Prostate gland (tissue), 2 donors: ENCODE data around the gene MANSC1. TPM values are rescaled to one million over a fixed set of nuclear protein-coding genes. Genes with fewer than 3 reads are reported as not detected.
A peak's percentile ranks its signal among the peaks of the same experiment; 100 is the strongest.

Experiments used
- DNase-seq: peaks from one replicate; pipeline ENCODE4 v3.0.0-alpha.2; 2019; ENCODE audit warnings: low spot score
- H3K27ac ChIP-seq, 2 donors: fragments of 200-600 bp; sonication (generic); 2 replicates each; pipeline ENCODE4 v1.5.1; 2017 to 2019
- H3K27me3 ChIP-seq: fragments of 200-600 bp; sonication (generic); replicated peaks from 2 replicates; pipeline ENCODE4 v1.5.1; 2019; ENCODE audit not compliant: insufficient read depth
- H3K36me3 ChIP-seq, 2 donors: fragments of 200-600 bp; sonication (generic); 1 replicate in 1 of 2; 2 replicates in 1 of 2; pipeline versions ENCODE4 v1.5.1 to v1.8.1; 2017 to 2019
- H3K4me1 ChIP-seq: fragments of 200-600 bp; sonication (generic); replicated peaks from 2 replicates; pipeline ENCODE4 v1.5.1; 2019
- H3K4me3 ChIP-seq, 2 donors: fragments of 200-600 bp; sonication (generic); 2 replicates each; pipeline ENCODE4 v1.5.1; 2017 to 2019
- H3K9me3 ChIP-seq: fragments of 200-600 bp; sonication (generic); 2 replicates; pipeline ENCODE4 v1.5.1; 2017
- POLR2A ChIP-seq: fragments of 450-650 bp; IDR thresholded peaks from one replicate; pipeline ENCODE4 v1.6.1; 2016; ENCODE audit warnings: antibody characterized with exemption, mild to moderate bottlenecking
- POLR2AphosphoS5 ChIP-seq: sonication (generic); formaldehyde crosslinking; IDR thresholded peaks from one replicate; pipeline ENCODE4 v1.6.1; 2017; ENCODE audit warnings: antibody characterized with exemption
- WGBS: methylation state at CpG from one replicate; pipeline ENCODE4 v1.1.5; 2018; 5-methylcytosine and 5-hydroxymethylcytosine counted together
- intact Hi-C: fragments of 100-400 bp; cut with DNase I; formaldehyde crosslinking; loops from one replicate; pipeline ENCODE4 v1.14.2; 2022
- total RNA-seq, 2 donors: library from RNA; depleted of rRNA; stranded (reverse); fragments of >200 nt; gene quantifications; one replicate each; pipeline ENCODE4 v1.1.0, GENCODE V29; 2016
- TF ChIP-seq, protein P1 (sequence below), 4 experiments: fragments of 200-600 bp in 2 of 4; fragments of 450-650 bp in 2 of 4; sonication (generic) in 2 of 4; IDR thresholded peaks; 1 replicate in 3 of 4; 2 replicates in 1 of 4; pipeline ENCODE4 v1.5.1; 2016 to 2019; ENCODE audit warnings: antibody characterized with exemption in 4 of 4, mild to moderate bottlenecking in 2 of 4, moderate library complexity in 2 of 4

Gene MANSC1
- total RNA-seq, 2 donors from 2014 or later = 28.9 to 33.2 TPM

DNA sequence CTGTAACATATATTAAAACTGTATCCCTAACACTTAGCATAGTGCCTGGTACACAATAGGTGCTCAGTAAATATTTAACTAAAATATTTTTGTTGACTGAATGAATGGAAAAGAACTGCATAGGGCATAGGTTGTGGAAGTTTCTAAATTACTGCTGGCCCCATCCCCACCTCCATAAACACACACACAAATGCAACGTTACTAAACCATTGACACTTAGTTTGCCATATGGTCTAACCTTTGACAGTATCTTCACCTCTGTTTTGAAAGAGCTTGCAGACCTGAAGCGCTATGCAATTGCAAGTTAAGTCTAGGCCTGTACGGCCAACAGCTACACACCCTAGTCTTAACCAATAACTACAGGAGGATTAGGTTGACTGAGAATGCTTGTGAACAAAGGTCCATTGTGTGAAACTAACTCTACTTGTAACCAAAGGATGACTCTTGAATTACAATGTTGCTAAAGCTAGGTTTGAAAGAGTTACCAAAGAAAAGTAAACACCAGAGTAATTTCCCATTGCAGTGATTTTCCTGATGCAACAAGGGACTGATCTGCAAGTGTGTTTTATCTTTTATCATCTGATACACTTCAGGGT is 924 bp upstream of the MANSC1 start:
- intact Hi-C loops = no loop called here
- Histone ChIP-seq H3K9me3 (no peaks in the 10 kb centered on the region), H3K36me3 (no peaks in the 10 kb centered on the region), H3K4me1 (no peaks in the 10 kb centered on the region), H3K27me3 (no peaks in the 10 kb centered on the region), H3K4me3 (no peak overlapping the region), H3K27ac (peak overlapping the region; percentile 79)
- no peak for DNase-seq
- TF ChIP-seq, protein P1, sequence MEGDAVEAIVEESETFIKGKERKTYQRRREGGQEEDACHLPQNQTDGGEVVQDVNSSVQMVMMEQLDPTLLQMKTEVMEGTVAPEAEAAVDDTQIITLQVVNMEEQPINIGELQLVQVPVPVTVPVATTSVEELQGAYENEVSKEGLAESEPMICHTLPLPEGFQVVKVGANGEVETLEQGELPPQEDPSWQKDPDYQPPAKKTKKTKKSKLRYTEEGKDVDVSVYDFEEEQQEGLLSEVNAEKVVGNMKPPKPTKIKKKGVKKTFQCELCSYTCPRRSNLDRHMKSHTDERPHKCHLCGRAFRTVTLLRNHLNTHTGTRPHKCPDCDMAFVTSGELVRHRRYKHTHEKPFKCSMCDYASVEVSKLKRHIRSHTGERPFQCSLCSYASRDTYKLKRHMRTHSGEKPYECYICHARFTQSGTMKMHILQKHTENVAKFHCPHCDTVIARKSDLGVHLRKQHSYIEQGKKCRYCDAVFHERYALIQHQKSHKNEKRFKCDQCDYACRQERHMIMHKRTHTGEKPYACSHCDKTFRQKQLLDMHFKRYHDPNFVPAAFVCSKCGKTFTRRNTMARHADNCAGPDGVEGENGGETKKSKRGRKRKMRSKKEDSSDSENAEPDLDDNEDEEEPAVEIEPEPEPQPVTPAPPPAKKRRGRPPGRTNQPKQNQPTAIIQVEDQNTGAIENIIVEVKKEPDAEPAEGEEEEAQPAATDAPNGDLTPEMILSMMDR (IDR thresholded peaks at IDR 0.05) = no peak
- 44% methylated on average over 3 of the region's 3 CpGs for WGBS

DNA sequence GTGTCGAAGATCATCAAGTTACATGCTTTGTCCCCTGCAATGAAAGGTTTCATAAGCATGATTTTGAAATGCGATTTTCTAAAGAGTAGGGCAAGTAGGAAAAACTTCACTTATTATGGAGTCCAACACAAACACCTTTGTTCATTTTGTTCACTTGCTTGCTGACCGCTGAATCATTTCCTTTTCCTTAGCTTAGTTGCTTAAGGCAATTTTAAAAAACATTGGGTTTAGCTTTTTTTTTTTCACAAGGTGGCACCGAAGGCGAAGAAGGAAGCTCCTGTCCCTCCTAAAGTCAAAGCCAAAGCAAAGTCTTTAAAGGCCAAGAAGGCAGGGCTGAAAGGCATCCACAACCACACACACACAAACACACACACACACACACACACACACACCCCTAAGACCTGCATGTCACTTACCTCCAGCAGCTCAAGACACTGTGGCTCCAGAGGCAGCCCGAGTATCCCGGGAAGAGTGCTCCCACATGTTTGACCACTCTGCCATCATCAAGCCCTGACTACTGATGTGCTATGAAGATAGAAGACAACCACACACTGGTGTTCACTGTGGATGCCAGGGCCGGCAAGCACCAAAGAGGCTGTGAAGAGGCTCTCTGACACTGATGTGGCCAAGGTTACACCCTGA is 11.4 kb downstream of the MANSC1 start:
- Histone ChIP-seq H3K27ac (peak overlapping the region; percentile 19 to 44), H3K36me3 (no peaks in the 10 kb centered on the region), H3K4me3 (no peak overlapping the region), H3K27me3 (no peaks in the 10 kb centered on the region), H3K9me3 (no peaks in the 10 kb centered on the region), H3K4me1 (peaks cover 2% of the 10 kb centered on the region)
- DNase-seq = no peak
- TF ChIP-seq, protein P1 (IDR thresholded peaks at IDR 0.05) = no peak
- TF ChIP-seq POLR2AphosphoS5 = peak; percentile 12
- WGBS = 48% methylated on average over 8 of the region's 8 CpGs
- intact Hi-C loops = loop anchor here (10.0 kb wide), 1 partner anchor 694 kb away; the partner anchor contains the start of gene ETV6

DNA sequence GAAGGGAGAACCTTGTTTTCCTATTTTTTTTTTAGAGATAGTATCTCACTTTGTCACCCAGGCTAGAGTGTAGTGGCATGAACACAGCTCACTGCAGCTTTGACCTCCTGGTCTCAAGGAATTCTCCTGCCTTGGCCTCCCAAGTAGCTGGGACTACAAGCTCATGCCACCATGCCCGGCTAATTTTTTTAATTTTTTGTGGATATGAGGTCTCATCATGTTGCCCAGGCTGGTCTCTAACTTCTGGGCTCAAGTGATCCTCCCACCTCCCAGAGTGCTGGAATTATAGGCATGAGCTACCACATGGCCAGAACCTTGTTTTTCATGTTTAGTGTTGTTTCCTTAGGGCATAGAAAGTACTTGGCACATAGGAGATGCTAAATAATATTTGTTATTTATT is 13.5 kb downstream of the MANSC1 start:
- TF ChIP-seq POLR2A (no peak), POLR2AphosphoS5 (no peak)
- TF ChIP-seq, protein P1 (IDR thresholded peaks at IDR 0.05) = no peak
- Histone ChIP-seq H3K27ac (no peak overlapping the region), H3K9me3 (no peaks in the 10 kb centered on the region), H3K27me3 (no peaks in the 10 kb centered on the region), H3K36me3 (no peaks in the 10 kb centered on the region), H3K4me3 (no peak overlapping the region), H3K4me1 (peaks cover 5% of the 10 kb centered on the region)
- intact Hi-C loops = loop anchor here (10.0 kb wide), 1 partner anchor 692 kb away; the partner anchor contains the start of gene ETV6
- 91% methylated on average over 1 of the region's 1 CpG for WGBS
- DNase-seq = no peak

DNA sequence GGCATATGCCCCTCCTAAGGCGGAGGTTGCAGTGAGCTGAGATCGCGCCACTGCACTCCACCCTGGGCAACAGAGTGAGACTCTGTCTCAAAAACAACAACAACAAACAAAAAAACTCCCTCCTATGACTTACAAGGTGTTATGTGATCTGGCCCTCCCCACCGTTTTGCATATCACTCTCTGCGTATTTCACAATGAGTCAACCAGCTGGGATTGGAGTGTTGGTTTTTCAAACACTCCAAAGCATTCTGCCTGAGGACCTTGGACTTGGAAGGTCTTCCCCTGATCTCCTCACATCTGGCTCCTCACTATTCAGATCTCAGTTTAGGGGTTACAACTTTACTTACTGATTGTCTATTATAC is 14.0 kb downstream of the MANSC1 start:
- no peak for TF ChIP-seq POLR2A
- TF ChIP-seq, protein P1 (IDR thresholded peaks at IDR 0.05) = no peak
- no peak for TF ChIP-seq POLR2AphosphoS5
- Histone ChIP-seq H3K9me3 (no peaks in the 10 kb centered on the region), H3K4me3 (no peak overlapping the region), H3K36me3 (no peaks in the 10 kb centered on the region), H3K27me3 (no peaks in the 10 kb centered on the region), H3K27ac (no peak overlapping the region), H3K4me1 (peaks cover 5% of the 10 kb centered on the region)
- intact Hi-C loops = loop anchor here (10.0 kb wide), 1 partner anchor 691 kb away; the partner anchor contains the start of gene ETV6
- no peak for DNase-seq
- WGBS = 90% methylated on average over 5 of the region's 5 CpGs
